Measurements from ENCODE around the gene PHTF2. TPM values are rescaled to one million over a fixed set of nuclear protein-coding genes. Genes with fewer than 3 reads are reported as not detected.
A peak's percentile ranks its signal among the peaks of the same experiment; 100 is the strongest.
"Not testable (repeated sequence)": the region's sequence is repeated elsewhere in the genome, so short reads cannot be mapped to it uniquely, and the experiment has no call there.

Gene PHTF2
- total RNA-seq, 2 donors from 2014 or later, result 17.3 to 17.7 TPM

DNA sequence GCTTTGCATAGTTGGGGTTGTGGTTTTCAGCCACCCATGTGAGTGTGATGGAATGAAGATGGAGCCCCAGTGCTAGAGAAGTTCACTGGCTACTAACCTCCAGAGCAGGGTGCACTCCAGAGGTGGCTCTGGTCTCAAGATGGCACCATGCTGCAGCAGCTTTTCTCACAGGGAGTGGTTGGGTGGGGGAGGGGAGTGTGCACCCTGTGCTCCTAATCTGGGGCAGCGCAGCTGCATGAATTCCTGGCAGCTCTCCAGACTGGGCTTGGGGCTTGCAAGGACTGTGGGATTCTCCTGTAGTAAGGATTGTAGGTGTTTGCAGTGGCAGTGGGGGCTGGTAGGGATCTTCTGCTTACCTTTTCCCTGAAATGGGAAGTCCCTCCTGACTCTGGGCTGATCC is 23.7 kb downstream of the PHTF2 start:
- intact Hi-C loops (cut with DNase I), result no loop called here
- DNase-seq (no peak), ATAC-seq (no peak)

DNA sequence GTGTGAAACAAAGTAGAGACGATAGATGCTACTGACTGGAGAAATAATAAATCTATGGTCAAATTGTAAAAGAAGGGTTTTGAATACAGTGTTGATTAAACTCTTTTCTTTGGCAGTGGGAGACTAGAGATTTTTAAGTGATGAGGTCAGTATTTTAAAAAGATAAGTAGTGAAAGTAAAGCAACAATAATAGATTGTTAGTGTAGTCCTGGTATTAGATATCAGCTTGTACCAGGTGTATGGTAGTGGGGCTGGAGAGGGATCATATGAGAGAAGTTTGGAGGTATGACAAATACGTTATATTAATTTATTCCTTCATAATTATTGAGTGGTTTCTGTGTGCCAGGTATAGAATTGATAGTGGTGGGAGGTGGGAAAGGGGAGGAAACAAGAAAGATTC is 25.2 kb downstream of the PHTF2 start:
- intact Hi-C loops (cut with DNase I), result no loop called here
- no peak for DNase-seq
- no peak for ATAC-seq

GRCh38 chr7:77824636-77825035 is 26.1 kb downstream of the PHTF2 start:
- no peak for ATAC-seq
- intact Hi-C loops (cut with DNase I), result no loop called here

GRCh38 chr7:77825131-77825530 is 26.6 kb downstream of the PHTF2 start:
- intact Hi-C loops (cut with DNase I), result no loop called here
- ATAC-seq, result no peak
- no peak for DNase-seq

More at GRCh38 chr7:77824636-77825035, 26.1 kb downstream of the PHTF2 start:
- DNase-seq, result no peak

DNA sequence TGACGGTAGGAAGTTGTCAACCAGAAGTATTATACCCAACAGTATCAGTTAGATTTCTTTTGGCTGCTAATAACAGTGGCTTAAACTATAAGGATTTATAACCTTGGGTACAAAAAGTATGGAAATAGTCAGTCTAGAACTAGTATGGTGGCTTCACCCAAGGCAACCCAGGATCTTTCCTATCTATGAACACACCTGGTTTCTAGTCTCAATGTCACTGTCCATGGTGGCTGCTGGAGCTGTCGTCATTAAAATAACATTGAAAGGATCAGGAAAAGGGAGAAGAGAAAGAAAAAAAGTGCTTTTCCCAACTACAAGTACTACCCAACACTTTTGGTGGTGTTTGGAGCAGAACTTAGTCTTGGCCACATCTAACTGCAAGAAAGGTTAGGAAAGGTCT is 27.7 kb downstream of the PHTF2 start:
- ATAC-seq (no peak), DNase-seq (no peak)
- intact Hi-C loops (cut with DNase I), result no loop called here

GRCh38 chr7:77827999-77828398 is 29.4 kb downstream of the PHTF2 start:
- no peak for ATAC-seq
- DNase-seq, result no peak
- intact Hi-C loops (cut with DNase I), result no loop called here

DNA sequence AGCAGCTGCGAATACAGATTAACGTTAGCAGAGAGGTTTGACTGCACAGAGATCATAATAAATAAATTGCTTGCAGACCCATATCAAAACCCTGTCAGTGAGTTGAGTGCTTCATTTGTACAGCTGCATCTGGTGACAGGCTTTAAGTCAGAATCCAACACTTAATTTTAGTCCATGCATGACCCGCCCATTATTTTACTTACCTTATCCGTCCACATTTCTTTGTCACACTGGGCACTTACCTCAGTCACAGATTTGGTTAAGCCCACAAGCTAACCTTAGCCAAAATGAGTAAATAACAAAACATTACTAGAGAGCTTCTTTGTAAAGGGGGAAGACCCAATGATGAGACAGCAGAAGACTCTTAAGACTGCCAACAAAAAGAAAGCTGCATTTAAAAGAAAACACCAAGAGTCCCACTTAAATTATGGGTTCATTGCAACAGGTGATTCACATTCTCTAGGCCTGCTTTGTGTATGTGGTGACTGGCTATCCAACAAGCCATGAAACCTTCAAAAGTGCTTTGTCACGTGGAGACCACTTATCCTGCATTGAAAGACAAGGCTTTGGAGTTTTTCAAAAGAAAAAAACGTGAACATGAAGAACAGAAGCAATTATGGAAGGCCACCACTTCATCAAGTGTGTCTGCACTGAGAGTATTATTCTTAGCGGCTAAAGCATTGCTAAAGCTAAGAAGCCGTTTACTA is 32.2 kb downstream of the PHTF2 start:
- DNase-seq (no peak), ATAC-seq (no peak)
- intact Hi-C loops (cut with DNase I), result no loop called here

GRCh38 chr7:77831481-77831880 is 32.9 kb downstream of the PHTF2 start:
- intact Hi-C loops (cut with DNase I), result no loop called here
- no peak for DNase-seq
- ATAC-seq, result no peak

GRCh38 chr7:77831953-77832352 is 33.4 kb downstream of the PHTF2 start:
- ATAC-seq (no peak), DNase-seq (no peak)
- intact Hi-C loops (cut with DNase I), result no loop called here

- intact Hi-C loops (cut with DNase I), result no loop called here
- ATAC-seq (no peak), DNase-seq (no peak)
These were observed 34.6 kb downstream of the PHTF2 start for GRCh38 chr7:77833136-77833535.

GRCh38 chr7:77836425-77836824 is 37.9 kb downstream of the PHTF2 start:
- ATAC-seq; intact Hi-C loops (cut with DNase I); DNase-seq: not testable (repeated sequence)

DNA sequence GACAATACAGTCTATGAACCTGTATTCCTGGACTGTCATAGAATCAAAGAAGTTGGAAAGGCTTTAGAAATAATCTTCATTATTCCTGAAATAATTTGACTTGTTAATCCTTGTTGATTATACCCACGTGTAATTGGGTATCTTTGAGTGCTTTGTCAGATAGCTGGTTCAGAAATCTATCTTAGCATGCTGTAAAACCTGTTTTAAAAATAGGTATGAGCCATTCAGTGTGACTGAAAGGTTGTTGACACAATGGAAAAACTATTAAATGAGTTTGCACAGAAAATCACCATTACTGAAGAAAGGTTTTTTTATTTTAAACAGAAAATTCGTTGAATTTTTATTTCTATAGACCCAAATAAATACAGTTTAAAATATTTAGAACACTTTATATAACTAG is 38.7 kb downstream of the PHTF2 start:
- DNase-seq, result no peak
- intact Hi-C loops (cut with DNase I), result no loop called here
- no peak for ATAC-seq

DNA sequence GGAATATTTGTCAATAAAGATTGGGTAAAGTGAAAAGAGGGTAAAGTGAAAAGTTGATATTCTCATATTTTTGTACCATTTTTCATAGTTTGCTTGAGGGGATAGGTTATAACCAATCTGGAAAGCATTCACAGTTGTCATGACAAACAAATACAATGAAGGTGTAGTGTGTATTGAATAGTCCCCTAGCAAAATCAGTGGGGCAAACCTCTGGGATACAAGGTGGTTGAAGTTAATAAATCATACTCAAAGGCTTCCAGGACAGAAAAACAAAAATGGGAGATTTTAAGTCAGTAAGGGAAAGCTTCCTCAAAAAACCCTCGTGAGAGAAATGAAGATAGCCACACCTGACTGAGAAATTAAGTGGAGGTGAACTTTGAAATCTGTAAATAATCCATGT is 39.4 kb downstream of the PHTF2 start:
- DNase-seq (no peak), ATAC-seq (no peak)
- intact Hi-C loops (cut with DNase I), result no loop called here

GRCh38 chr7:77838929-77839491 is 40.4 kb downstream of the PHTF2 start:
- ATAC-seq, result no peak
- intact Hi-C loops (cut with DNase I), result no loop called here

DNA sequence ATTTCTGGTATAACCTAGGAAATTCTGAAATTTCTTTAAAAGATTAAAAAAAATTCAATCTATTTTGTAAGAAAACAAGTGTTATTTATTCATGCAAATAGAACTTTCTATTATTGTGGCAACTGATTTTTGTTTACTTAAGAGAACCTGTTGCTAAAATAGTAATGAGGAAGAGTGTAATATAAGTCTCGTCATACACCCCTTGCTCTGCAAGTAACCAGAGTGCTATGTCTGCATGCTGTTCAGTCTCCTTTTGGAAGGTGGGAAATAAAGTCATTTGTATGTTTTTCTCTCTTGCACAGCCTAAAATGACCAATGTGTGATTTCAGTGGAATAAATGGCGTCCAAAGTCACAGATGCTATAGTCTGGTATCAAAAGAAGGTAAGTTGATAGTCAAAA is 41.3 kb downstream of the PHTF2 start:
- intact Hi-C loops (cut with DNase I), result no loop called here
- DNase-seq, result no peak
- no peak for ATAC-seq

More at GRCh38 chr7:77838929-77839491, 40.4 kb downstream of the PHTF2 start:
- no peak for DNase-seq

DNA sequence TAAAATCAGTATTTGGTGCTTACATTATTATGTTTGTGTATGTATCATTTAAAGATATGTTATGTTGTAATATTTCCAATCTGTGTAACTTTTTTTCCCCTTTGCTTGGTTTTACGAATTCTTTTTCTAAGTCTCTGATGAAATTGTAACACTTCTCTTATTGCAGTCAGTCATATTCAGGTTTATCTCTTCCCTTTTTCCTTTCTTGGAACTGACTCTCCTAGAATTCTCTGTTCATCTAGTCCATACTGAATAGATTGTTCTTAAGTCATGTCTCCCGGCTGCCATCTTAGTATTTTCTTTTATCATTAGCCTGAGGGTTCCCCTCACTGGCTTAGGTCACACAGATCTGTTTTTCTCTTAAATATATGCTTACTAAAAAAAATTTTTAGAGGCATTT is 44.6 kb downstream of the PHTF2 start:
- no peak for DNase-seq
- no peak for ATAC-seq
- intact Hi-C loops (cut with DNase I), result no loop called here

DNA sequence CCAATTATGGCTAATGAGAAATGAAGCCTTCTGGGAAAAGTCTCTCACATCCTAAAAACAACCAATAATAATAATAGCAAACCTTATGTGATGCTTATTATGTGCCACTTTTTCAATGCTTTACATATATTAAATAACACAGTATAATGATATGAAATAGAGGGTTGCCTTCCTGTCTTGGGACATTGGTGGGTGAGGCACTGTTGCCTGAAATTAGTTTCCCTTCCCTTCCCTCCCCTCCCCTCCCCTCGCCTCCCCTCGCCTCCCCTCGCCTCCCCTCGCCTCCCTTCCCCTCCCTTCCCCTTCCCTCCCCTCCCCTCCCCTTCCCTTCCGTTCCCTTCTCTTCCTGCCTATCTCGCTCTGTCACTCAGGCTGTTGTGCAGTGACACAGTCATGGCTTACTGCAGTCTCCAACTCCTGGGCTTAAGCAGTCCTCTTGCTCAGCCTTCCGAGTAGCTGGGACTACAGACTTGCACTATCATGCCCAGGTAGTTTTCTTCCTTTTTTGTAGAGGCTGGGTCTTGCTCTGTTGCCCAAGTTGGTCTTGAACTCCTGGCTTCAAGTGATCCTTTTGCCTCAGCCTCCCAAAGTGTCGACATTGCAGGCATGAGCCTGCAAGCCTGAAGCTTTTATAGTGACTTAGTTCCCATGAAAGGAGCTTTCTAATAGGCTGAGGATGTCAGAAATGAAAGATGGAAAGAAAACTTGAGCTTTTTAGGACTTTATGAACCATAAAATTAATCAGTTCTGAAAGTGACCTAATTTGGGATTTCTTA is 47.9 kb downstream of the PHTF2 start:
- no peak for ATAC-seq
- intact Hi-C loops (cut with DNase I), result no loop called here
- no peak for DNase-seq

DNA sequence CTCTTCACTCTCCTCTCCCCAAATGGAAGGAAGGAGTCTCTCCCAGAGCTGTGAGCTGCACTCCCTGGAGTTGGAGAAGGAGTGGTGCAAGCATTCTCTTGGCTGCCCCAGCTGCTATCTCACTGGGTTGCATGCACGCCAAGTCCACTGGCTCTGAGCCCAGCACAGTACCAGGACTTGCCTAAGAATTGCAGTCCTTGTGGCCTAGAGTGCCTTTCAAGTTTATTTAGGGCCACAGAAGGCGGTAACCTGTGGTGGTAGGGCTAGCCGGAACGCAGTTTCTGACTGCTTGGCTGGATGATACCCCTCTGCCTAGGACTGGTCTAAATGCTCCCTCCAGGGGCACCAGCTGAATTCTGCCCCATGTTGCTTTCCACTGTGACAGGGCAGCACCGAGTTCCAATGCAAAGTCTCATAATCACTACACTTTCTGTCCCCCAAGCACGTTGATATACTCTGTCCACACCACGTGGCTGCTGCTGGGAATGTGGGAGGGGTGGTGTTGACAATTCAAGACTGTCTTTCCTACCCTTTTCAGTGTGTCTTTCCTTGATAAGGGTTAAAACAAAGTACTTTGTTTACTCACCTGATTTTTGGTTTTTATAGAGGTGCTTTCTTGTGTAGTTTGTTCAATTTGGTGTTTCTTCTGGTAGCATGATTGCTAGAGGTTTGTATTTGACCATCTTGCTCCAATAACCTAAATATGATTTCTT is 57.0 kb downstream of the PHTF2 start:
- ATAC-seq, result peak; percentile 61 to 67
- intact Hi-C loops (cut with DNase I), result no loop called here
- peak; percentile 24 for DNase-seq

- intact Hi-C loops (cut with DNase I), result no loop called here
- DNase-seq, result no peak
- ATAC-seq, result no peak
These were observed 59.7 kb downstream of the PHTF2 start for GRCh38 chr7:77858278-77858677.

DNA sequence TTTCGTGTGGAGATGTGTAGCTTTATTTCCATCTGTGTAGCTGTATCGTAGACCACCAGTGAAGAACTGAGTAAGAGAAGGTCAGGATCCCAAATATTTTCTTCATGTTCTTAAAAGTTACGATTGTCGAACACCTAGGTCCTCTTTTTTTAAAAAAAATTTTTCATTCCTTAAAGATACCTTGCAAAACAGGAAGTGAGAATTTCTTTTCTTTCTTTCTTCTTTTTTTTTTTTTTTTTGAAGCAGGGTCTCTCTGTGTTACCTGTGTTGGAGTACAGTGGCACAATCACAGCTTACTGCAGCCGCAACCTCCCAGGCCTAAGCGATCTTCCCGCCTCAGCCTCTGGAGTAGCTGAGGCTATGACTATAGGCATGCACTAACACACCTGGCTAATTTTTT is 60.8 kb downstream of the PHTF2 start:
- DNase-seq (no peak), ATAC-seq (no peak)
- intact Hi-C loops (cut with DNase I), result no loop called here
